Measurements from ENCODE around the gene USP5. TPM values are rescaled to one million over a fixed set of nuclear protein-coding genes. Genes with fewer than 3 reads are reported as not detected.

Gene USP5
- total and polyA plus RNA-seq, 2 of the 8 experiments (the other 6 are each of a cell fraction or from before 2014, with no cell fraction given), result 66.5 to 148 TPM

GRCh38 chr12:6834254-6834653, 17.7 kb upstream of the USP5 start (continued):
- TF ChIP-seq CHD7 (IDR thresholded peaks at IDR 0.05; ENCODE audit: insufficient replicate concordance, low read length) (no peak), ATF3 (IDR thresholded peaks at IDR 0.05; ENCODE audit: insufficient read depth, low read depth, low read length) (no peak), RFX5 (IDR thresholded peaks at IDR 0.05; ENCODE audit: borderline replicate concordance, low read depth, low read length) (no peak), KDM1A (IDR thresholded peaks at IDR 0.05; ENCODE audit: borderline replicate concordance, low read length) (no peak), FOSL1 (IDR thresholded peaks at IDR 0.05; ENCODE audit: insufficient read depth, low read depth, low read length) (no peak), JUND (IDR thresholded peaks at IDR 0.05; ENCODE audit: low read length) (no peak), SIRT6 (IDR thresholded peaks at IDR 0.05; ENCODE audit: low read length) (no peak), NRF1 (IDR thresholded peaks at IDR 0.05; ENCODE audit: low read depth, low read length) (no peak), SP1 (IDR thresholded peaks at IDR 0.05; ENCODE audit: low read depth, low read length) (no peak), RXRA (IDR thresholded peaks at IDR 0.05; ENCODE audit: insufficient read depth, low read depth, low read length) (no peak), ZNF274 (IDR thresholded peaks at IDR 0.05; ENCODE audit: borderline replicate concordance, extremely low read depth, low read length) (no peak), EP300 (IDR thresholded peaks at IDR 0.05; ENCODE audit: borderline replicate concordance in 1 of 2, low read depth in 2 of 2, low read length in 2 of 2) (no peak)

All from H1 (cell line).